ENCODE measurements around the gene PROZ.

Gene PROZ

GRCh38 chr13:113120300-113121182, 37.9 kb upstream of the PROZ start:
- DNase-seq = no peak

GRCh38 chr13:113121183-113121927, 37.1 kb upstream of the PROZ start:
- no peak for DNase-seq

DNA sequence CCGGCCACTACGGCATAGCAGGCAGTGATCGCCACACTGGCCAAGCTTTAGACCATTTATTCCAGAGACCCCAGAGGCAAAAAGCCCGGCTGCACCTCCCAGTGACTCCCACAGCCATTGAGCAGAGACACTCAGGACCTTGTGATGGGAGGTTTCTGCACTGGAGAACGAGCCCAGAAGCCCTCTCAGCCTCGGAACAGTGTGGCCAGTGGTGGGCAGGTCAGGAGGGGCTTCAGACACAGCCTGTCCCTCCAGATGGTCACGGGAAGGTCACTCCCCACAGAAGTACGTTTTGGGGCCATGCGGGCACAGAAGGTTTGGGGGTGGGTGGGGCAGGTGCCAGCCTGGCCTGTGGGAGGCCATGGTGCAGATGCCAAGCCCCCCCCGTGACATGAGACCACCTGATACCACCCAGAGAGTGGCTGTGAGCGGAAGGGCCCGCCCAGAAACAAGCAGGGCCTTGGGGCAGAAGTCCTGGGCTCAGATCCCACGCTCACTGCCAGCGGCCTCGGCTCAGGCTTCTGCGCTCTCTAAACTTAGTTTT, 36.4 kb upstream of the PROZ start:
- no peak for DNase-seq

DNA sequence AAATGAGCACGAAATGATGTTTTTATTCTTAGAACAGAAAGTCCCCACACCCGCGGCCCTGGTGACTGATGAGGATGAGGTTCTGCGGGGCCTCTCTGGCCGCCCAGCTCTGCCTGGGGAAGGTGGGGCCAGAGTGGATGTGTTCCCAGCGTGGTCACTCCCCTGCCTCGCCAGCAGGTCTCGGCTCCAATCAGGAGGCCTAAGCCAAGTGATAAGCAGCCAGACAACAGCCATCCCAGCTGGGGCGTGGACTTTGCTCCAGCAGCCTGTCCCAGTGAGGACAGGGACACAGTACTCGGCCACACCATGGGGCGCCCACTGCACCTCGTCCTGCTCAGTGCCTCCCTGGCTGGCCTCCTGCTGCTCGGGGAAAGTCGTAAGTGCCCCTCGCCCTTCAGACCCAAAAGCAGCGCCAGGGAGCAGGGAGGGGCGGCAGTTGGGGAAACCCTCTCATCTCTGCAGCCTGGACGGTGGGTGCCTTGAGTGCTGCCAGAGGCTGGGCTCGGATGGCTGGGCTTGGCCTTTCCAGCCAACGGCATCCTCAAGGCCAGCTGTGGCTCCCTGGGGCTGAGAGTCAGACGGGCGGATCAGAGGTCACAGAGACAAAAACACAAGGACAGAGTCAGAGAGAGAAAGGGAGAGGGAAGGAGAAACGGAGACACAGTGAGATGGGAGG, 35.8 kb upstream of the PROZ start, which contains the start of gene F10:
Gene F10, plus strand, starts transcription at position 250 of the 676 bp plus-strand sequence. Its CDS starts 57 bp downstream, at position 307.
- DNase-seq = no peak

- no peak for DNase-seq
These were observed 34.9 kb upstream of the PROZ start for GRCh38 chr13:113123226-113124201.

DNA sequence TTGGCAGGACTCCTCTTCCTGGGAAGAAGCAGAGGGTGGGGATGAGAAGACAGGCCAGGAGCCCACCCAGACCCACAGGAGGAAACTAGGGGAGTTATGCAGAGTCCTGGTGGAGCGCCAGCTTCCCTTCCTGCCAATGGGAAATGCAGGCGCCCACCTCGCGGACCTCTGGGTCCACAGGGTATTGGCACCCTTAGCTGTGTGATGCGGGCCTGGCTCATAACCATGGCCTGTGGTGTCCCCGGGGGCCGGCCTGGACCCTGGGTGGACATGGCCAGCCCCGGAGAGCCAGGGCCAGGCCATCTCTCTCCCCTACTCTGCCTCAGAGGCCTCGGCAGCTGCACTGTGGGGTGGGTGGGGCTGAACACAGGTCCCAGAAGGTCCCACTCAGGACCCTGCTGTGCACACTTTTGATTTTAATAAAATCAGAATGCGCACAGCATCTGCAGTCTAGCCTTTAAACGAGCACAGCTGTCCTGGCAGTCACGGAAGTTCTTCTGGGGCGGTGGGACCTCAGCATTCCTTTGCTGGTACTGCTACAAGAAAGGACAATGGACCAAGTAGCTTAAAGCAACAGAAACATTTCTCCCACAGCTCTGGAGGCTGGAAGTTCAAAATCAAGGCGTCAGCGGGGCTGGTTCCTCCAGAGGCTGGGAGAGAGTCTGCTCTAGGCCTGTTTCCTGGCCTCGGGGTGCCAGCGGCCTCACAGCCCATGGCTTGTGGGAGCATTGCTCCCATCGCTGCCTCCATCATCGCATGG, 34.1 kb upstream of the PROZ start:
- no peak for DNase-seq

GRCh38 chr13:113125506-113126264, 32.8 kb upstream of the PROZ start:
- DNase-seq = no peak

- no peak for DNase-seq
These were observed 31.9 kb upstream of the PROZ start for GRCh38 chr13:113126265-113127150.

GRCh38 chr13:113129480-113129879, 29.0 kb upstream of the PROZ start:
- DNase-seq = no peak

DNA sequence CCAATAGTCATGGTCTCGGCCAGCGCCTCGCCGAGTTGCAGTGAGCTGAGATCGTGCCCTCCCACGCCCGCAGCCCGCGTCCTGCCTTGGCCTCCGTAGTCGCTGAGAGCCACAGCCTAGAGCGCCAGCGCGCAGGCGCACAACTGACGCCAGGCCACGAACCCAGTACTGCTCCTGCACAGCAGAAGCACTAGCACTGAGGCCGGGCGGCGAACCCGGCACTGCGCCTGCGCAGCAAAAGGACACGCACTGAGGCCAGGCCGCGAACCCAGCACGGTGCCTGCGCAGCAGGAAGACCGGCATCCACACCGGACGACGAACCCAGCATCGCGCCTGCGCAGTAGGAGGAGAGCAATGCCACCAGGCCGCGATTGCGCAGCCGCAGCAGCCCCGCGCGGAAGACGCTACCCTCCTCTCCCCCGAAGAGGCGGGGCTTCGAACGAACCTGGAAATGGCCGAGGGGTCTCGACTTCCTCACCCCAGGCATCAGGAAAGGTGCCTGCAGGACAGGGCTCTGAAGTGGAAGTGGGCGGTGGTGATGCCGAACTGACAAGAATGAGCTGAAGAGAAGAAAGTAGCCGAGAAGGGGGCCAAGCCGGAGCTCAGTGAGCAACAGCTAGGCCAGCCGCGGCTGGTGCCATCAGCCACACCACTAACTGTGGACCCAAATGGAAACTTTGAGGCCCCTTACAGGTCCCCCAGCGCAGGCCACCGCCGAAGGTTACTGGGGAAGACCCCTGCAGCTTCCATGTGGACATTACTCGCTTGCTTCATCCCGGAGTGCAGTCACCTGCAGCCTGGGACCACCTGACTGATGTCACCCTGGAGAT, 28.3 kb upstream of the PROZ start:
- DNase-seq = peak; percentile 47

DNA sequence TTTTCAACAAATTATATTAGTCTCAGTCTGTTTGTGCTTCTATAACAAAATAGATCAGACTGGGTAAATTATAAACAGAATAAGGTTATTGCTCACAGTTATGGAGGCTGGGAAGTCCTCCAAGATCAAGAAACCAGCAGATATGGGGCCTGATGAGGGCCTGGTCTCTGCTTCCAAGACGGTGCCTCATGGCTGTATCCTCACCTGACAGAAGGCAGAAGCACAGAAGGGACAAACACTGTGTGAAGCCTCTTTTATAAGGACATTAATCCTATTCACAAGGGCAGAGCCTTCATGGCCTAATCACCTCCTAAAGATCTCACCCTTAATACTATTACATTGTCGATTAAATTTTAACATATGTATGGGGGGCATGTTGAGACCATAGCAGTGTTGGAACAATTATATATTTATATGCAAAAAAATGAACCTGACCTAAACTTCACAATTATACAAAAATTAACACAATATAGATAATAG, 23.1 kb upstream of the PROZ start:
- DNase-seq = no peak

- no peak for DNase-seq
These were observed 20.7 kb upstream of the PROZ start for GRCh38 chr13:113137691-113138298.

- DNase-seq = no peak
These were observed 19.5 kb upstream of the PROZ start for GRCh38 chr13:113138792-113139551.

GRCh38 chr13:113139577-113139976, 18.9 kb upstream of the PROZ start:
- no peak for DNase-seq

DNA sequence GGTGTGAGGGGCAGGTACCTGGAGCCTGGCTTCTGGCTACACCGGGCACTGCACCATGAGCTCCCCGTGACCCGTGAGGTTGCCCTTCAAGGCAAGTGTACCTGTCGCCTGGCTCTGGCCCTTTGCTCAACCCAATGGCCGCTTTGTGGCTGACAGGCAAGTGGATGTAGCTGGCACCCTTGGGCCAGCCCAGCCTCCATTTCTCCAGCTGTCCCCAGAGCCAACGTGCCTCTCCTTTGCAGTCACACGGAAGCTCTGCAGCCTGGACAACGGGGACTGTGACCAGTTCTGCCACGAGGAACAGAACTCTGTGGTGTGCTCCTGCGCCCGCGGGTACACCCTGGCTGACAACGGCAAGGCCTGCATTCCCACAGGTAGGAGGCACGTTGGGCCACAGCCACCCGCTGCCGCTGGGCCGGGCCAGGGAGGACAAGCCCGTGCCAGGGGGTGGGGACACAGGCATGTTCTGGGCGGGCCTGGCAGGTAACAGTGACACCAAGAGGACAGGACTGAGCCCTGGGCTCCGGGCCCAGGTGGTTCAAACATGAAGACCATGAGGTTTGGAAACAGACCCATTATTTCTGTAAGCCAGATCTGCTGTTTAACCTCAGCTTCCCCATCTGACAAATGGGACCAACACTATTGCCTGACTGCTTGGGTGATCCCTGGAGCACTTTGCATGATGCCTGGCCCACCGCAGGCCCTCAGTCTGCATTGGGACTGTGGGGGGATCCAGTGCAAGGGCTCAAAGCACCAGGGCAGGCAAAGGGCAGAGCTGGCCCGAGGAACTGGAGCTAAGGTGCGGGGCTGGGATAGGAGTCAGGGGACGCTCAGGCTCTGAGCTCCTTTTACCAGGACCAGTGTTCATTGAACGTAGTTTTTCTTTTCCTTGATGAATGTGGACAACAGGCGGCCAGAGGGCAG, 17.5 kb upstream of the PROZ start:
- no peak for DNase-seq

- DNase-seq = no peak
These were observed 16.9 kb upstream of the PROZ start for GRCh38 chr13:113141601-113141970.
